Kidney epithelial cell (primary cell): ENCODE data around the gene HAT1. TPM values are rescaled to one million over a fixed set of nuclear protein-coding genes. Genes with fewer than 3 reads are reported as not detected.
A peak's percentile ranks its signal among the peaks of the same experiment; 100 is the strongest.

Source experiments
- DNase-seq: peaks from one replicate; pipeline ENCODE4 v3.0.0-alpha.2; 2010; ENCODE audit warnings: low read depth
- H3K27me3 ChIP-seq: 2 replicates; pipeline ENCODE4 v1.6.0; 2011; ENCODE audit warnings: low read length; ENCODE audit not compliant: control insufficient read depth, insufficient read depth
- H3K36me3 ChIP-seq: 2 replicates; pipeline ENCODE4 v1.5.1; 2011; ENCODE audit warnings: low read length; ENCODE audit not compliant: control insufficient read depth, insufficient read depth
- H3K4me3 ChIP-seq: 2 replicates; pipeline ENCODE4 v1.5.1; 2011; ENCODE audit warnings: low read depth, mild to moderate bottlenecking, control low read depth, low read length
- total RNA-seq: library from RNA; depleted of rRNA; stranded (reverse); fragments of >200 nt; gene quantifications from 2 replicates; pipeline ENCODE4 v1.2.3, GENCODE V29; 2015
- TF ChIP-seq, protein P1 (sequence below): IDR thresholded peaks from 2 replicates; pipeline ENCODE4 v1.5.1; 2011; ENCODE audit warnings: mild to moderate bottlenecking, moderate library complexity, low read length, control low read depth, inconsistent platforms; ENCODE audit not compliant: insufficient read depth, poor library complexity, severe bottlenecking

HAT1 gene
- total RNA-seq, 1 donor from 2014 or later = 27.1 TPM

DNA sequence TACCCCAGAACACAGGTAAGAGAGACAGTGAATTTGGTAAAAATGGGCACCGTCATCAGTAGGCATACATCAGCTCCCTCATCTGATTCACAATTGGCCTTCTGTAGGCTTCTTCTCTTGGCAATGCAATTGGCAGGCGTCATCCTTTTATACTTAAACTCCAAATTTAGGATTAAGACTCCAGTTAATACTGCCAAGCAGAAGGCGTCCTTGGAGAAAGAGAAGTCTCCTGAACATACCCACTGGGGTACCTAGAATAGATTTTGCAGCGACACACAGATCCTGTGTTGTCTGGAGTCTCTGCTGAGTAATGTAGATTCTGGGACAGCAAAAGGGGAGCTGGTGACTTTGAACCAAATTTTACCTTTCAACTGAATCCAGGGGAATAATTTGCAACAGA is 76.9 kb downstream of the HAT1 start:
- peak overlapping the region; percentile 78 for H3K4me3 ChIP-seq
- no peaks in the 10 kb centered on the region for H3K27me3 ChIP-seq
- TF ChIP-seq, protein P1, sequence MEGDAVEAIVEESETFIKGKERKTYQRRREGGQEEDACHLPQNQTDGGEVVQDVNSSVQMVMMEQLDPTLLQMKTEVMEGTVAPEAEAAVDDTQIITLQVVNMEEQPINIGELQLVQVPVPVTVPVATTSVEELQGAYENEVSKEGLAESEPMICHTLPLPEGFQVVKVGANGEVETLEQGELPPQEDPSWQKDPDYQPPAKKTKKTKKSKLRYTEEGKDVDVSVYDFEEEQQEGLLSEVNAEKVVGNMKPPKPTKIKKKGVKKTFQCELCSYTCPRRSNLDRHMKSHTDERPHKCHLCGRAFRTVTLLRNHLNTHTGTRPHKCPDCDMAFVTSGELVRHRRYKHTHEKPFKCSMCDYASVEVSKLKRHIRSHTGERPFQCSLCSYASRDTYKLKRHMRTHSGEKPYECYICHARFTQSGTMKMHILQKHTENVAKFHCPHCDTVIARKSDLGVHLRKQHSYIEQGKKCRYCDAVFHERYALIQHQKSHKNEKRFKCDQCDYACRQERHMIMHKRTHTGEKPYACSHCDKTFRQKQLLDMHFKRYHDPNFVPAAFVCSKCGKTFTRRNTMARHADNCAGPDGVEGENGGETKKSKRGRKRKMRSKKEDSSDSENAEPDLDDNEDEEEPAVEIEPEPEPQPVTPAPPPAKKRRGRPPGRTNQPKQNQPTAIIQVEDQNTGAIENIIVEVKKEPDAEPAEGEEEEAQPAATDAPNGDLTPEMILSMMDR = no peak
- H3K36me3 ChIP-seq = no peaks in the 10 kb centered on the region
- no peak for DNase-seq

DNA sequence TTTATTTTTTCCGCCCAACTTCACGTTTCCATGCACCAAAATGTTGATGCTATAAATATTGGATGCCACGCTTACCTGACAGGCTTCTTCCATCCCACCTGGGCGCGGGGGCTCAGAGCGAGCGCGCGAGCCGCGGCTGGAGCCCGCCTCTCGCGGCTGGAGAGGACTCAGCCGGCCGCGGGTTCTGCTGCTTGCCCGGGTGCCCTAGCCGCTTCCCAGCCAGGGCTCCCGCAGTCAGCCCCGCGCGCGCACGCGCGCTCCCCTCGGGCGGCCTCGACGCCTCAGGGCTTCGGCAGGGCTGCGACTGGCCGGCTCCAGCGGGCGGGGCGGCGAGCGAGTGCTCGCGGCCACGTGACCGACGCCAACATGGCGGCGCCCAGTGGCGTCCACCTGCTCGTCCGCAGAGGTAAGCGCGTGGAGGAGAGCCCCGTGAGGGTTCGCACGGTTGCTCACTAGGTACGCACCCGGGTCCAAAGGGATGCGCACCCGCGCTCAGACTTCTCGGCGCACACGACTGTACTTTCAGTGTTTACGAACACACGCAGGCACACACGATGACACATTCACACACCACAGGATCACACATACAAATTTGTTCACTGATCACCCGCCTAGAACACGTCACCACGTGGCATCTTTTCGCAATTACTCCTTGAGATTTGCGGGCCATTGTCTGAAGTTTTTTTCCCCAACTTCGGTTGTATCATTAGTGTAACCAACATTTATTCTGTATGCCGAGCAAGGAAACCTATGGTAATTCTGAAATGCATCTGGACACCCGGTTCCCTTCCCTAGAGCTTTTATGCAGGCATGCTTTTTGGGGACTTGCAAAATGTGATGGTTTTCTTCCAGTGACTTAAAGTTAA is 77.6 kb downstream of the HAT1 start, which contains the start of gene METAP1D:
TSS of gene METAP1D (plus strand) at position 350 of the 866 bp plus-strand sequence. CDS start at position 367, 17 bp downstream.
- peak; percentile 63 for DNase-seq
- TF ChIP-seq, protein P1 = no peak
- Histone ChIP-seq H3K36me3 (no peaks in the 10 kb centered on the region), H3K4me3 (peak within 1 kb of the TSS; percentile 78), H3K27me3 (no peaks in the 10 kb centered on the region)

DNA sequence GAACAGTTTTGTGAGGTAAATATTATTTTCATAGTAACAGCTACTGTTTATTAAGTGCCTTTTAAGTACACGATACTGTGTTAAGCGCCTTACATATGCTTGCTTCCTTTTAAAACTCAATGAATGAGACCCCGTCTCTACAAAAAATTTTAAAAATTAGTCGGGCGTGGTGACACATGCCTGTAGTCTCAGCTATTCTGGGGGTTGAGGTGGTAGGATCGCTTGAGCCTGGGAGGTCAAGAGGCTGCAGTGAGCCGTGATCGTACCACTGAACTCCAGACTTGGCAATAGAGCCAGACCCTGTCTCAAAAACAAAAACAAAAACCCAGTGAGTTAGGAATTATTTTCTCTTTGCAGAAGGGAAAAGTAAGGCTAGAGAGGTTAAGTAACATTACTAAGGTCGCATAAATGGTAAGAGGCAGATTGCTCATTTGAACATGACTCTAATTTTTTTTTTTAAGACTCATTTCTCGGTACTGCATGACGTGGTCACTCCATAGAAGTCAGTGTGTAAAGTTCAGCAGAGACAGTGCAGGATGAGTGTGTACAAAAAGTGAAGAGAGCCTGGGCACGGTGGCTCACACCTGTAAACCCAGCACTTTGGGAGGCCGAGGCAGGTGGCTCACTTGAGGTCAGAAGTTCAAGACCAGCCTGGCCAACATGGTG is 78.6 kb downstream of the HAT1 start:
- no peaks in the 10 kb centered on the region for H3K27me3 ChIP-seq
- H3K4me3 ChIP-seq = no peak overlapping the region
- no peaks in the 10 kb centered on the region for H3K36me3 ChIP-seq
- TF ChIP-seq, protein P1 = no peak
- DNase-seq = no peak

DNA sequence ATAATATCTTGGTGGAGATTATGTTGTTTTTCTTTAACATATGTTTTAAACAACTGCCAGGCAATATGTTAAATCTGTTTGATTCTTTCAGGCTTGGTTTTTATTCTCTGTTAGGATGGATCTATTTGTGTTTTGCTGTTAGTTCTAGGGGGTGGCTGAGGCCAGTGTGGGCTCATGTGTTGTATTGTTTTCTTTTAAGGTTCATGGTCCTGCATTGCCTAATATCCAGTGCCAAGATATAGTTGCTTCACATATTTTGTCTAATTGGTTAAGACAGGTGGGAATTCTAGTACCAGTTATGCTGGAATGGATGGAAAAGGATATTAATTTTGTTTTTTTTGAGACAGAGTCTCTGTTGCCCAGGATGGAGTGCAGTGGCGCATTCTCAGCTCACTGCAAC is 85.1 kb downstream of the HAT1 start:
- H3K4me3 ChIP-seq = no peak overlapping the region
- TF ChIP-seq, protein P1 = no peak
- no peak for DNase-seq
- no peaks in the 10 kb centered on the region for H3K27me3 ChIP-seq
- no peaks in the 10 kb centered on the region for H3K36me3 ChIP-seq

DNA sequence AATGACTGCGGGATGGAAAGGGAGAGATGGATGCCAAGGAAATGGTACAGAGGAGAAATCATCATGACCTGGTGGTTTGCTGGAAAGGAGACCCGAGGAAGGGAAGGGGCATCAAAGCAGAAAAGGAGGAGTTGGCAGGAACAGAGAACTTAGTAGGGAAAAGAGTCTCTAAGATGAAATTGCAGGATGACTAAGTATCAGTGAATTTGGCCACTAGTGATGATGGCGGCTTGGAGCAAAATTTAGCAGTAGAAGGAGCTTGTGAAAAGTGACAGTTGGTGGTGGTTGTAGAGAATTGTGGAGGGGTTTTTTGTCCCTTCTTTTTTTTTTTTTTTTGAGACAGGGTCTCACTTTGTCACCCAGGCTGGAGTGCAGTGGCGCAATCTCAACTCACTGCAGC is 87.6 kb downstream of the HAT1 start:
- Histone ChIP-seq H3K4me3 (no peak overlapping the region), H3K27me3 (no peaks in the 10 kb centered on the region), H3K36me3 (no peaks in the 10 kb centered on the region)
- TF ChIP-seq, protein P1 = no peak
- no peak for DNase-seq
